DOHH2 (cell line): ENCODE data around the gene FTO.
"Not testable (repeated sequence)": the region's sequence is repeated elsewhere in the genome, so short reads cannot be mapped to it uniquely, and the experiment has no call there.

Experiments used
- EZH2phosphoT487 ChIP-seq: fragments of 200-600 bp; sonication (generic); IDR thresholded peaks from 2 replicates; pipeline ENCODE4 v1.6.1; 2017; ENCODE audit warnings: borderline replicate concordance, mild to moderate bottlenecking, antibody characterized with exemption, low read length, moderate library complexity, mixed read lengths
- TF ChIP-seq, protein P1 (sequence below): fragments of 200-600 bp; sonication (generic); IDR thresholded peaks from one replicate; pipeline ENCODE4 v1.5.1; 2014; ENCODE audit warnings: antibody characterized with exemption, mild to moderate bottlenecking, low read depth, low read length; ENCODE audit not compliant: poor library complexity, severe bottlenecking

DNA sequence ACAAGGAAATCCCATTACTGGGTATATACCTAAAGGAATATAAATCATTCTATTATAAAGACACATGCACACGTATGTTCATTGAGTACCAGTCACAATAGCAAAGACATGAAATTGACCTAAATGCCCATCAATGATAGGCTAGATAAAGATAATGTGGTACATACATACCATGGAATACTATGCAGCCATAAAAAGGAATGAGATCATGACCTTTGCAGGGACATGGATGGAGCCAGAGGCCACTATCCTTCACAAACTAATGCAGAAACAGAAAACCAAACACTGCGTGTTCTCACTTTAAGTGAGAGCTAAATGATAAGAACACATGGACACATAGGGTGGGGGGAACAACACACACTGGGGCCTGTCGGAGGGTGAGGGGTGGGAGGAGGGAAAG is 18.6 kb upstream of the FTO start:
- TF ChIP-seq, protein P1, sequence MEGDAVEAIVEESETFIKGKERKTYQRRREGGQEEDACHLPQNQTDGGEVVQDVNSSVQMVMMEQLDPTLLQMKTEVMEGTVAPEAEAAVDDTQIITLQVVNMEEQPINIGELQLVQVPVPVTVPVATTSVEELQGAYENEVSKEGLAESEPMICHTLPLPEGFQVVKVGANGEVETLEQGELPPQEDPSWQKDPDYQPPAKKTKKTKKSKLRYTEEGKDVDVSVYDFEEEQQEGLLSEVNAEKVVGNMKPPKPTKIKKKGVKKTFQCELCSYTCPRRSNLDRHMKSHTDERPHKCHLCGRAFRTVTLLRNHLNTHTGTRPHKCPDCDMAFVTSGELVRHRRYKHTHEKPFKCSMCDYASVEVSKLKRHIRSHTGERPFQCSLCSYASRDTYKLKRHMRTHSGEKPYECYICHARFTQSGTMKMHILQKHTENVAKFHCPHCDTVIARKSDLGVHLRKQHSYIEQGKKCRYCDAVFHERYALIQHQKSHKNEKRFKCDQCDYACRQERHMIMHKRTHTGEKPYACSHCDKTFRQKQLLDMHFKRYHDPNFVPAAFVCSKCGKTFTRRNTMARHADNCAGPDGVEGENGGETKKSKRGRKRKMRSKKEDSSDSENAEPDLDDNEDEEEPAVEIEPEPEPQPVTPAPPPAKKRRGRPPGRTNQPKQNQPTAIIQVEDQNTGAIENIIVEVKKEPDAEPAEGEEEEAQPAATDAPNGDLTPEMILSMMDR = not testable (repeated sequence)
- TF ChIP-seq EZH2phosphoT487 = not testable (repeated sequence)
